Ishikawa (cell line): Measurements from ENCODE around the gene SMCO4.
A peak's percentile ranks its signal among the peaks of the same experiment; 100 is the strongest.

Source experiments
- CEBPB ChIP-seq: IDR thresholded peaks from 2 replicates; pipeline ENCODE4 v1.6.1; 2012
- CREB1 ChIP-seq: IDR thresholded peaks from 2 replicates; pipeline ENCODE4 v1.6.1; 2012; ENCODE audit warnings: low read depth
- EGR1 ChIP-seq: IDR thresholded peaks from 2 replicates; pipeline ENCODE4 v1.6.1; 2012
- EP300 ChIP-seq: IDR thresholded peaks from 2 replicates; pipeline ENCODE4 v1.6.1; 2012; ENCODE audit warnings: borderline replicate concordance
- FOXM1 ChIP-seq: IDR thresholded peaks from 2 replicates; pipeline ENCODE4 v1.6.1; 2012; ENCODE audit warnings: low read depth, borderline replicate concordance
- NFIC ChIP-seq: IDR thresholded peaks from 2 replicates; pipeline ENCODE4 v1.6.1; 2012
- RAD21 ChIP-seq: IDR thresholded peaks from 2 replicates; pipeline ENCODE4 v1.6.1; 2012; ENCODE audit warnings: low read depth
- TAF1 ChIP-seq: IDR thresholded peaks from 2 replicates; pipeline ENCODE4 v1.6.1; 2012; ENCODE audit warnings: low read depth, mild to moderate bottlenecking
- TCF12 ChIP-seq: IDR thresholded peaks from 2 replicates; pipeline ENCODE4 v1.6.1; 2012; ENCODE audit warnings: low read depth
- TEAD4 ChIP-seq: IDR thresholded peaks from 2 replicates; pipeline ENCODE4 v1.6.1; 2012
- USF1 ChIP-seq: IDR thresholded peaks from 2 replicates; pipeline ENCODE4 v1.6.1; 2012
- YY1 ChIP-seq: IDR thresholded peaks from 2 replicates; pipeline ENCODE4 v1.6.1; 2012; ENCODE audit warnings: low read depth
- ZBTB7A ChIP-seq: IDR thresholded peaks from 2 replicates; pipeline ENCODE4 v1.6.1; 2012; ENCODE audit warnings: low read depth
- TF ChIP-seq, protein P1 (sequence below): IDR thresholded peaks from 2 replicates; pipeline ENCODE4 v1.6.1; 2012
- TF ChIP-seq, protein P2 (sequence below): IDR thresholded peaks from 2 replicates; pipeline ENCODE4 v1.6.1; 2012; ENCODE audit warnings: low read depth, mild to moderate bottlenecking

Gene SMCO4

DNA sequence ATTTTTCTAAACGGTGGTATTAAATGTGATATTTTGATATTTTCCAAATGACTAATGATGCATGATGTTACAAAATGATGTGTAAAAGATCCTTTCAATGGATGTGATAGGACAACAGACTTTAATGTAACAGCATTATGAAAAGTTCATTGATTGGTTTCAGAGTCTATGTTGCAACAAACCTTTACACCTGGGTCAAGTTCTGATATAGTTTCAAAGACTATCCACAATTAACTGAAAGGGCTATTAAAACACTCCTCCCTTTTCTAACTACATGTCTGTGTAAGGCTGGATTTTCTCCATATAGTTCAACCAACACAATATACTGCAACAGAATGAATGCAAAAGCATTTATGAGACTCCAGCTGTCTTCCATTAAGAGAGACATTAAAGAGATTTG is 35.7 kb downstream of the SMCO4 start:
- no peak for TF ChIP-seq TAF1
- no peak for TF ChIP-seq USF1
- TF ChIP-seq CEBPB, result no peak

- TF ChIP-seq, protein P1, sequence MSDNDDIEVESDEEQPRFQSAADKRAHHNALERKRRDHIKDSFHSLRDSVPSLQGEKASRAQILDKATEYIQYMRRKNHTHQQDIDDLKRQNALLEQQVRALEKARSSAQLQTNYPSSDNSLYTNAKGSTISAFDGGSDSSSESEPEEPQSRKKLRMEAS, result no peak
- no peak for TF ChIP-seq EP300
- TF ChIP-seq NFIC, result no peak
Observed at GRCh38 chr11:93505703-93506102, 37.5 kb downstream of the SMCO4 start.

DNA sequence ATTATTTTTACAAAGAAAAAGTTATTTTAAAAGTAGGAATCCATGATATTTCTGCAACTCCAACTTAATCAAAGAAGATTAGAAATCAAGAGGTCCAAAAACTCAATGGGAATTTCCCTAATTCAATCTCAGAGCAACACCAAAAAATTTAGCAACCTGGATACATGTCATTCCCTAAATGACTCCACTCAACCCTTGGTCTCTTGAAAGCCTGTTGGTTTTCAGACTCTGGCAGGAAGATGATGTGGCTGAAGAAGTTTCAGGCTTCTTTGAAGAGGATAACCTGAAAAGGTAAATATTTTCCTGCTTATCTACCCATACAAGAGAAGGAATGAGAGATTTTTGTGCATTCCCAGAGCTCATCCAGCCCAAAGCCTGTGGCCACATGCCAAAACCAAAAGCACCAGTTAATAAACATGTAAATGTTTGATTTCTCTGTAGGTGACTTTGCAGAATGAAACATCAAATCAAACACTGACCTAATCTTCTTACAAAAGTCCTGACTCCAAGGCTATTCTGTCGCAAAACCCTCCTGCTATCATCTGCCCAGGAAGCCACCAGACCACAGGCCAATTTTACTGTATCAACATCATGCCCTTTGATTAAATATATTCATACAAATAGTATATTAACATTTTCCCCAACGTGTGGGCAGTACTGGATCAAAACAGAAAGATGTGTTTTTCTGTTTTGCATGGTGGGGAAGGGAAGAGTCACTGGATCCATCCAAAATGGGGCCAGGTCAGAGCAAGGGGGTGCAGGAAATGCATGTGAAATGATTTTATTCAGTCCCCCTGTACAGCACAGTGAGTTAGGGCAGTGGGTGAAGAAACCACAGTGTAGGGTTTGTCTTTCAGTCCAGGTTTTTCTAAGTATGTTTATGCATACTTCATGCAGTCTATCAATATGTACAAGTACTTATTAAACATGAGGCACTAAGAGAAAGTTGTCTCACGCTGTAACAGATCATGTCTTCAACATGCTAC is 38.8 kb downstream of the SMCO4 start:
- TF ChIP-seq RAD21, result no peak
- TF ChIP-seq ZBTB7A, result no peak
- no peak for TF ChIP-seq EGR1
- TF ChIP-seq, protein P1, result no peak
- TF ChIP-seq FOXM1, result no peak
- TF ChIP-seq CEBPB, result no peak

GRCh38 chr11:93501856-93502255 is 41.3 kb downstream of the SMCO4 start:
- no peak for TF ChIP-seq TAF1
- TF ChIP-seq TCF12, result no peak
- TF ChIP-seq FOXM1, result no peak
- no peak for TF ChIP-seq RAD21
- no peak for TF ChIP-seq TEAD4
- TF ChIP-seq, protein P1, result no peak
- TF ChIP-seq EGR1, result no peak

DNA sequence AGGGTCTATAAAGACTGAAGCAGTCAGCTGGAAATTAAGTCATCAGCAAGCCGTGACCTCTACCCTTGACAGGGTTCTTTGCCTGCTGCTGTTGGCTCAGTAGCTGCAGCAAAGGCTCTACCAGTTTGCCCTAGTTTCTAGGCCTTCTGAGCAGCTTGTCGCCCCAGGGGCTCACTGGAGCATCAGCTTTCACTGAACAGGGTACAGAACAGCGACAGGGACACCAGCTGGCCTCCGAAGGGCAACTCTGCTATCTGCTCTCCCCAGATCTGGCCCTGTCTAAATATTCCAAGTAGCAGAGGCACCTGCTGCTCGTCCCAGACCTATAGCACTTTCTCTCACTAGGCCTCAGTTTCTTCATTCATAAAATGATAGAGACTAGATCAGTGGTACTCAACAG is 42.4 kb downstream of the SMCO4 start:
- TF ChIP-seq NFIC, result no peak
- TF ChIP-seq CEBPB, result no peak
- TF ChIP-seq, protein P1, result no peak
- TF ChIP-seq RAD21, result no peak
- no peak for TF ChIP-seq TCF12
- no peak for TF ChIP-seq ZBTB7A
- TF ChIP-seq EP300, result no peak
- no peak for TF ChIP-seq YY1

- TF ChIP-seq TAF1 (no peak), FOXM1 (no peak), TEAD4 (no peak), NFIC (no peak), ZBTB7A (peak; percentile 40; the same call in 1 of the 2 replicates), EP300 (peak; percentile 17; the same call in 1 of the 2 replicates)
Observed at GRCh38 chr11:93498641-93499040, 44.5 kb downstream of the SMCO4 start.

DNA sequence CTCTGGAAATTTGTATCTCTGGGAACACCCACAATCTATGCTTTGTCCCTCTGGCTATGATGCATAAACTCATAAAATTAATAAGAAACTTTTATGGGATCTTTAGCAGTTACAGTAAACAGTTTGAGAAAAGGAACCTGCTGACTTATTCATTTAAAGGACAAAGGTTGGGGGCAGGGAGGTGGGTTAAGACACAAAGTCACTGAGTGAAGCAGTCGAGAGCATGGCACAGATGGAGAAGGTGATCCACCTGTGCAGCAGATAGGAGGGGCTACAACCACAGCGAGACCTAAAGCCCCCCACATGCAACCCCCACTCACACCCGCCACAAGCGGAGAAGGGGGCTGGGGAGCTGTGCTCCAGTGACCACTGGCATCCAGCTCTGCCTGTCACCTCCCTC is 45.0 kb downstream of the SMCO4 start:
- TF ChIP-seq USF1 (no peak), FOXM1 (no peak), TCF12 (0 out of 2 replicates have a peak, but pooled peaks have one; percentile 33)

GRCh38 chr11:93497596-93497995 is 45.6 kb downstream of the SMCO4 start:
- no peak for TF ChIP-seq EP300
- TF ChIP-seq FOXM1, result no peak
- no peak for TF ChIP-seq CREB1
- TF ChIP-seq USF1, result no peak
- no peak for TF ChIP-seq TAF1
- TF ChIP-seq CEBPB, result no peak
- TF ChIP-seq, protein P2, sequence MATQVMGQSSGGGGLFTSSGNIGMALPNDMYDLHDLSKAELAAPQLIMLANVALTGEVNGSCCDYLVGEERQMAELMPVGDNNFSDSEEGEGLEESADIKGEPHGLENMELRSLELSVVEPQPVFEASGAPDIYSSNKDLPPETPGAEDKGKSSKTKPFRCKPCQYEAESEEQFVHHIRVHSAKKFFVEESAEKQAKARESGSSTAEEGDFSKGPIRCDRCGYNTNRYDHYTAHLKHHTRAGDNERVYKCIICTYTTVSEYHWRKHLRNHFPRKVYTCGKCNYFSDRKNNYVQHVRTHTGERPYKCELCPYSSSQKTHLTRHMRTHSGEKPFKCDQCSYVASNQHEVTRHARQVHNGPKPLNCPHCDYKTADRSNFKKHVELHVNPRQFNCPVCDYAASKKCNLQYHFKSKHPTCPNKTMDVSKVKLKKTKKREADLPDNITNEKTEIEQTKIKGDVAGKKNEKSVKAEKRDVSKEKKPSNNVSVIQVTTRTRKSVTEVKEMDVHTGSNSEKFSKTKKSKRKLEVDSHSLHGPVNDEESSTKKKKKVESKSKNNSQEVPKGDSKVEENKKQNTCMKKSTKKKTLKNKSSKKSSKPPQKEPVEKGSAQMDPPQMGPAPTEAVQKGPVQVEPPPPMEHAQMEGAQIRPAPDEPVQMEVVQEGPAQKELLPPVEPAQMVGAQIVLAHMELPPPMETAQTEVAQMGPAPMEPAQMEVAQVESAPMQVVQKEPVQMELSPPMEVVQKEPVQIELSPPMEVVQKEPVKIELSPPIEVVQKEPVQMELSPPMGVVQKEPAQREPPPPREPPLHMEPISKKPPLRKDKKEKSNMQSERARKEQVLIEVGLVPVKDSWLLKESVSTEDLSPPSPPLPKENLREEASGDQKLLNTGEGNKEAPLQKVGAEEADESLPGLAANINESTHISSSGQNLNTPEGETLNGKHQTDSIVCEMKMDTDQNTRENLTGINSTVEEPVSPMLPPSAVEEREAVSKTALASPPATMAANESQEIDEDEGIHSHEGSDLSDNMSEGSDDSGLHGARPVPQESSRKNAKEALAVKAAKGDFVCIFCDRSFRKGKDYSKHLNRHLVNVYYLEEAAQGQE, result no peak
- TF ChIP-seq NFIC, result no peak
- TF ChIP-seq RAD21, result no peak
- TF ChIP-seq ZBTB7A, result no peak
- no peak for TF ChIP-seq TCF12
- TF ChIP-seq TEAD4, result no peak
- TF ChIP-seq EGR1, result no peak
